ENCODE results near the gene RUNX1.

The RUNX1 gene

GRCh38 chr21:34799092-34799491, 250.0 kb downstream of the RUNX1 start:
- no peak for DNase-seq

DNA sequence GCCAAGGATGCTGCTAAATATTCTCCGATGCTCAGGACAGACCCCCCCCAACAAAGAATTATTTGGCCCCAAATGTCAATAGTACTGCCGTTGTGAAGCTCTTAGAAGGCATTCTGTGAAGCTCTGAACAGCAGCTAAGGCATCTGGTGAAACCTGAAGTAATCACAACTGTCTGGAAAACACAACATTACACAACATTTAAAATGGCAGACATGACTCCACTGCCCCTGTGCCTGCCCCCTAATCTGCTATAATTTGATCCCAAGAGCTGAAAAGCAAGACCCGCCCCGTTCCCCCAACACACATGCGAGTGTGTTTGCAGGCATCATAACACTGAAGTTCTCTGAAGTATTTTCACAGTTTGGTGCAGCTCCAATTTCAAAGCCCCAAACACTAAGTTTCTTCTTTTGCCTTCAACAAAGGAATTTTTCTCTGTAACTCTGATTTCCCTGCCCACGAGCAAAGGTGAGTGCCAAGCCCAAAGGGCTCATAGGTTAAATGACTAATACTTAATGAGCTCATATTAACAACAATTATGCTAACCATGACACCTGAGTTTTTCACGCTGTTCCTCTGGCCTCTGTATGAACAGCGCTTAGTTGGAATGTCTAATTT, 251.1 kb downstream of the RUNX1 start:
- no peak for DNase-seq

GRCh38 chr21:34797201-34797525, 251.9 kb downstream of the RUNX1 start:
- DNase-seq: no peak

GRCh38 chr21:34796518-34797200, 252.4 kb downstream of the RUNX1 start:
- DNase-seq: no peak

- no peak for DNase-seq
Observed at GRCh38 chr21:34795548-34796180, 253.4 kb downstream of the RUNX1 start.

DNA sequence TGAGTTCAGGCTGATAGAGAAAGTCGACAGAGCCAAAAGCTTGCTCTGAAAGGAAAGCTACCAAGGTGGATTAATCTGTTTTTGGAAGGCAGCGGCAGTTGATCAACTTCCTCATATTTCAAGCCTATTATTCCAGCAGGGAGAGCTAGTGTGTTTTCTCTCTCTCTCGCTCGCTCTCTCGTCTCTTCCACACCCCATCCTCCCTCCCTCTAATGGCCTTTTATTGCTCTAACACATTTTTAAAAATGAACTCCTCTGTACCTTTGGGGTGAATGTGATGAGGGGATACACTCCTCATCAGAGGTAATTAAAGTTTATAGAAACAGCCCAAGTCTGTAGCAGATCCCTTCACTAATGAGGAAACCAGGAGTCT, 253.9 kb downstream of the RUNX1 start:
- no peak for DNase-seq

DNA sequence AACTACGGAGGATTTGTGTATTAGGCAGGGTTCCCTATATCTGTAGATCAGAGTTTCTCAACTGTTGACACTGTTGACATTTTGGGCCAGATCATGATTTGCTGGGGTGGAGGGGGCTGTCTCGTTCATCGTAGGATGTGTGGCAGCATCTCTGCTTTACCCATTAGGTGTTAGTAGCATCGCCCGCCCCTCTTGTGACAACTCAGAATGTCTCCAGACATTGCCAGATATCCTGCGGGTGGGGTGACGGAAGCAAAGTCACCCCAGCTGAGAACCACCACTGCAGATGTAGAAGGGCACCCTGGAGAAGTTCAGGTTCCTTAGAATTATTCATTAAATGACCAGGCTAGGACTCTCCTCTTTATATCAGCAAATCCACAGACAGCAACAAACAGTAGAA, 254.4 kb downstream of the RUNX1 start:
- DNase-seq: no peak

DNA sequence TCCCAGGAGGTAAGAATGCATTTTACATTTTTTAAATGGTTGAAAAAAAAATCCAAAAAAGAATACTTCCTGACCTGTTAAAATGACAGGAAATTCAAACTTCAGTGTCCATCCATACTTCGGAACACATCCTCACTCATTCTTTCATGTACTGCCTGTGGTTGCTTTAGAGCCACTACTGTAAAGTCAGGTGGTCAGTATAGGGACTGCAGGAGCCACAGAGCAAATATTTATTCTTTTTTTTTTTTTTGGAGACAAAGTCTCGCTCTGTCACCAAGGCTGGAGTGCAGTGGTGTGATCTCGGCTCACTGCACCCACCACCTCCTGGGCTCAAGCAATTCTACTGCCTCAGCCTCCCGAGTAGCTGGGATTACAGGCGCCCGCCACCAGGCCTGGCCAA, 255.6 kb downstream of the RUNX1 start:
- DNase-seq: no peak

- DNase-seq: no peak
Observed at GRCh38 chr21:34792504-34793089, 256.5 kb downstream of the RUNX1 start.

GRCh38 chr21:34791776-34792503, 257.2 kb downstream of the RUNX1 start:
- DNase-seq: no peak

GRCh38 chr21:34790834-34791233, 258.3 kb downstream of the RUNX1 start:
- DNase-seq: no peak

- DNase-seq: no peak
Observed at GRCh38 chr21:34790341-34790740, 258.8 kb downstream of the RUNX1 start.

- DNase-seq: no peak
Observed at GRCh38 chr21:34788879-34789278, 260.2 kb downstream of the RUNX1 start.

- DNase-seq: no peak
Observed at GRCh38 chr21:34783815-34784214, 265.3 kb downstream of the RUNX1 start.

- no peak for DNase-seq
Observed at GRCh38 chr21:34782506-34783360, 266.4 kb downstream of the RUNX1 start.

DNA sequence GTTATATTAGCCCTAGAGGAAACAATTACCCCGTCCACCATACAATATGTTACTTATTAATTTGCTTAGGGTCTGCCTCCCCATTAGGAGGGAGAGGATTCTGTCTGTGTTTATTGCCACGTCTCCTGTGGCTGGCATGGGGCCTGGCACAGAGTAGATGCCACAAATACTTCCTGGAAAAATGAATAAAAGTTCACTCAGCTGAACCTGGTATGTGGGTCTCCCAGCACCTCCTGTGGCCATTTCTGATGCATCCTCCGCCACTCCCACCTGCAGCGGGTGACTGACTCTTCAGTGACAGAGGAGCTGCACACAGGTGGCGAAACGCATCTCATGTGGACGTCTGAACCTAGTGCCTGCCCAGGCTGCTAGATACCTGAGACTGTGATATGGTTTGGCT, 267.6 kb downstream of the RUNX1 start:
- no peak for DNase-seq

- DNase-seq: no peak
Observed at GRCh38 chr21:34779860-34780259, 269.2 kb downstream of the RUNX1 start.

GRCh38 chr21:34775793-34776192, 273.3 kb downstream of the RUNX1 start:
- no peak for DNase-seq

DNA sequence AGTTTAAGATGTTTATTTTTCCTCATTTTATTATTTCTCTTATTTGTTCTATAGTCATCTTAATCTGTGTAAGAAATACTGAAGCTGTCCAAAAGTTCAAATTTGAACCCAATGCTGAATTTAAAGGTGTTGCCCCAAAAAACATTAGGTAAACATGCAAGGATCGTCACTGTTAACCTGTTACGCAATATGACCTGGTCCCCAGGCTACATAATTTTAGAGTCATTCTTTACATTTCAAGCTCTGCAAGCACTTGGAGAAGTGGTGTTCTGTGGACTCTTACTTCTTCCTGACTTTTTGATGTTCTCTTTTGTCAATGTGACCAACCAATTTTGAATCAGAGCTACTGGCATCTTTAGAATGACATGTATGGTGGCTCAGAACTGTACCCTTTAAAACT, 274.4 kb downstream of the RUNX1 start:
- no peak for DNase-seq

- DNase-seq: no peak
Observed at GRCh38 chr21:34771512-34772028, 277.5 kb downstream of the RUNX1 start.

GRCh38 chr21:34770576-34770975, 278.5 kb downstream of the RUNX1 start:
- no peak for DNase-seq

GRCh38 chr21:34768326-34768725, 280.8 kb downstream of the RUNX1 start:
- DNase-seq: no peak

Data from AML-193 (cell line).